Loucy (cell line): ENCODE data around the gene C13orf46.

ENCODE experiments used
- H2AFZ ChIP-seq: fragments of 200-600 bp; sonication (generic); 2 replicates; pipeline ENCODE4 v1.6.0; 2016; ENCODE audit warnings: antibody characterized with exemption, mild to moderate bottlenecking, low read length, moderate library complexity
- H3F3A ChIP-seq: fragments of 200-600 bp; 2 replicates; pipeline ENCODE4 v1.6.0; 2016; ENCODE audit warnings: antibody characterized with exemption, low read depth, mild to moderate bottlenecking
- H3K27me3 ChIP-seq: fragments of 200-600 bp; sonication (generic); 2 replicates; pipeline ENCODE4 v1.6.1; 2014; ENCODE audit warnings: low read length, mild to moderate bottlenecking; ENCODE audit not compliant: insufficient read depth, poor library complexity, severe bottlenecking
- H3K36me3 ChIP-seq: fragments of 200-600 bp; sonication (generic); 2 replicates; pipeline ENCODE4 v1.6.1; 2016; ENCODE audit warnings: low read length; ENCODE audit not compliant: insufficient read depth
- H3K4me1 ChIP-seq: fragments of 200-600 bp; sonication (generic); 2 replicates; pipeline ENCODE4 v1.5.1; 2014; ENCODE audit warnings: low read length, mild to moderate bottlenecking; ENCODE audit not compliant: insufficient read depth, poor library complexity, severe bottlenecking
- H3K4me2 ChIP-seq: fragments of 200-600 bp; sonication (generic); 2 replicates; pipeline ENCODE4 v1.6.0; 2014; ENCODE audit warnings: antibody characterized with exemption, low read length, low read depth, mild to moderate bottlenecking; ENCODE audit not compliant: poor library complexity, severe bottlenecking
- H3K4me3 ChIP-seq: fragments of 200-600 bp; sonication (generic); 2 replicates; pipeline ENCODE4 v1.5.1; 2014; ENCODE audit warnings: low read length, mild to moderate bottlenecking, mixed read lengths; ENCODE audit not compliant: poor library complexity, severe bottlenecking
- H3K79me2 ChIP-seq: fragments of 200-600 bp; sonication (generic); 2 replicates; pipeline ENCODE4 v1.6.1; 2014; ENCODE audit warnings: low read length; ENCODE audit not compliant: insufficient read depth
- H3K9ac ChIP-seq: fragments of 200-600 bp; sonication (generic); 2 replicates; pipeline ENCODE4 v1.6.0; 2014; ENCODE audit warnings: mild to moderate bottlenecking, low read depth, low read length, moderate library complexity; ENCODE audit not compliant: poor library complexity, severe bottlenecking
- H3K9me2 ChIP-seq: fragments of 200-600 bp; sonication (generic); replicated peaks from 2 replicates; pipeline ENCODE4 v1.6.1; 2016; ENCODE audit warnings: low read depth, low read length, mixed read lengths
- H3K9me3 ChIP-seq: fragments of 200-600 bp; sonication (generic); 2 replicates; pipeline ENCODE4 v1.6.1; 2014; ENCODE audit warnings: mild to moderate bottlenecking, antibody characterized with exemption, low read length, low read depth; ENCODE audit not compliant: insufficient read depth
- H4K20me1 ChIP-seq: fragments of 200-600 bp; sonication (generic); 2 replicates; pipeline ENCODE4 v1.6.0; 2014; ENCODE audit warnings: antibody characterized with exemption, low read length, mild to moderate bottlenecking; ENCODE audit not compliant: insufficient read depth, poor library complexity, severe bottlenecking
- CTCF ChIP-seq: fragments of 200-600 bp; sonication (generic); conservative IDR thresholded peaks from 2 replicates; pipeline ENCODE4 v1.5.1; 2014; ENCODE audit warnings: mild to moderate bottlenecking, antibody characterized with exemption, low read length
- EZH2phosphoT487 ChIP-seq: fragments of 200-600 bp; IDR thresholded peaks from 2 replicates; pipeline ENCODE4 v1.6.1; 2018; ENCODE audit warnings: antibody characterized with exemption, mild to moderate bottlenecking, moderate library complexity, borderline replicate concordance

The C13orf46 gene

DNA sequence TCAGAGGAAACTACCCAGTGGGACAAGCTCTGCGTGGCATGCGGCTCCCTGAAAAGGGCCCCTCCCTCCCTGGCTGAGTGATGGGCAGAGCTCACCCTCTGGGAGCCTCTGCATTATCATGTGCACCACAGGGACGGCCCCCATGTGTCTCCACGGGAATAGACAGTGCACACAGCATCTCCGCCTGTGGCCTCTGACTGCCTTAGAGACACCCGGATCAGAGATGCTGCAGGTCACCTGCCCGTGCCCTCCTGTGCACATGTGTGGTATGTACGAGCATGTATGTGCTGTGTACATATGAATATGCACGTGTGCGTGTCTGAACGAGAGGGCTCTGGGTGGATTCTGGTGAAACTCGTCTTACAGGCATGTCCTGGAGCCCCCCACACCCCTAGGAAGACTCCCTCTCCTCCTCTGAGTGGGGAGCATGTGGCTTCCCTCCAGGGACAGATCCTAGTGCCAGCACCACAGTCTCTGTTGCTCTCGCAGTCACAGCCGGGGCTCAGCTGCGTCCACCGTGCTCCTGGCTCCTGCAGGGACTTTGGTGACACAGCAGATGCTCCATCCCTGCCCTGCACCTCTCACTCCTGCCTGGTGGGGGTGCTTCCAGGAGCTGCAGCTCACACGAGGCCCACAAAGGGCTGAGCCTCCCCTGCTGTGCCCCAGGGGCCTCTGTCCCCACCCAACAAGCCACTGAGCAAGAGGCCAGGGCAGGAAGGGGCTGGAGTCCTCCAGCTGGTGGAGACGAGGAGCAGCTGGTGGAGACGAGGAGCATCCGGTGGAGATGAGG lies 19.6 kb downstream of the C13orf46 start:
- Histone ChIP-seq H2AFZ (no peak overlapping the region), H3F3A (no peaks in the 10 kb centered on the region), H3K9me2 (no peaks in the 10 kb centered on the region), H3K79me2 (no peaks in the 10 kb centered on the region), H3K9me3 (no peaks in the 10 kb centered on the region; the same call in 1 of the 2 replicates), H3K4me2 (no peak overlapping the region), H4K20me1 (no peaks in the 10 kb centered on the region), H3K36me3 (no peaks in the 10 kb centered on the region), H3K9ac (no peak overlapping the region), H3K4me3 (no peak overlapping the region), H3K4me1 (no peaks in the 10 kb centered on the region), H3K27me3 (no peaks in the 10 kb centered on the region)
- TF ChIP-seq EZH2phosphoT487 (no peak), CTCF (no peak)

DNA sequence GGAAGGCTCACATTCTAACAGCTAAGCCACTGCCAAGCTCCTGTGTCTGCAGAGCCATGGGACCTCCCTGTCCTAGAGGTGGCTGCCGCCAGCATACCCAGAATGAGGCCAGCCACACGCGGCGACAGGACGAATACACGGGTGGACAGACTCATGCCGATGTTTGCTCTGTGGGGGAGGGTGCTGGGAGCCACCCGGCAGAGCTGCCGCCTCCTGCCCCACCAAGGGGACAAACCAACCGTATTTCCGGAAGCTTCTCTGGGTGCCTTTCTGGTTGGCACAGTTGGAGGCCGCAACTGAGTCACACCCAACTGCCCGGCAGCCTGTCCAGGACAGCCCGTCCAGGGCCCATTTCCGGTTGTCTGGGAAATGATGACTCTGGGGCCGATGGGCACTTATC lies 20.3 kb downstream of the C13orf46 start:
- Histone ChIP-seq H3K79me2 (no peaks in the 10 kb centered on the region), H3K4me2 (no peak overlapping the region), H3K9ac (no peak overlapping the region), H3K4me1 (no peaks in the 10 kb centered on the region), H3K4me3 (no peak overlapping the region), H2AFZ (no peak overlapping the region), H3F3A (no peaks in the 10 kb centered on the region), H4K20me1 (no peaks in the 10 kb centered on the region), H3K9me2 (no peaks in the 10 kb centered on the region), H3K9me3 (no peaks in the 10 kb centered on the region; the same call in 1 of the 2 replicates), H3K27me3 (no peaks in the 10 kb centered on the region), H3K36me3 (no peaks in the 10 kb centered on the region)
- TF ChIP-seq EZH2phosphoT487 (no peak), CTCF (no peak)

DNA sequence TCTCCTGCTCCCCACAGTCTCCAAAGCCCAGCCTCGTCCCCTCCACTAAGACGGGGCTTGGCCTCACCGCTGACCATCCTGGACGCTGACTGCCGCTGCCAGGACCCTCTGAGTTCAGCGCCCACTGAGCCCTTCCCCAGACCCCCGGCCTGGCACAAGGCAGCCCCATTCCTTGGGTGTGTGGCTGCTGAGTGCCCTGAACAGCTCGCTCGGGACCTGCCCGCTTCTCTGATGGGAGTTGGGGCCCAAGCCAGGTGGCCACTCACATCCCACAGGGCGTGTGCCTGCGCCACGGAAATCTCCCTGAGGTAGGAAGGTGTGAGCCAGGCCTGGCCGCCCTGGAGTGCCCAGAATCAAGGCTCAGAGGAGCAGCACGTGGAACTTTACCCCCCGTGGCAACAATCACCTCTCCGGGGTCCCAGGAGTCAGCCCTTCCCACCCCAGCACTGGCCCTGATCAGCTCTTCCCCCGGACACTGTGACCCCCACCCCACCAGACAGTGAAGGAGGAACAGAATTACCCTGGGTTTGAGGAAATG lies 20.8 kb downstream of the C13orf46 start:
- no peaks in the 10 kb centered on the region; the same call in 1 of the 2 replicates for H3K9me3 ChIP-seq
- no peaks in the 10 kb centered on the region for H3F3A ChIP-seq
- peaks cover 5% of the 10 kb centered on the region for H3K4me1 ChIP-seq
- H3K36me3 ChIP-seq, result no peaks in the 10 kb centered on the region
- H4K20me1 ChIP-seq, result no peaks in the 10 kb centered on the region
- H3K9me2 ChIP-seq, result no peaks in the 10 kb centered on the region
- no peak for TF ChIP-seq CTCF
- TF ChIP-seq EZH2phosphoT487, result no peak
- H3K9ac ChIP-seq, result no peak overlapping the region
- H3K4me2 ChIP-seq, result no peak overlapping the region
- no peak overlapping the region for H3K4me3 ChIP-seq
- H2AFZ ChIP-seq, result no peak overlapping the region
- no peaks in the 10 kb centered on the region for H3K79me2 ChIP-seq
- H3K27me3 ChIP-seq, result no peaks in the 10 kb centered on the region
